ENCODE results near the gene TWIST2.

TWIST2 gene

GRCh38 chr2:238852206-238852869 is 4.5 kb downstream of the TWIST2 start:
- no peak for TF ChIP-seq CTCF (IDR thresholded peaks at IDR 0.05; ENCODE audit: low read depth, low read length)
- Histone ChIP-seq H3K4me1 (no peaks in the 10 kb centered on the region), H3K9me3 (no peaks in the 10 kb centered on the region), H3K27me3 (peaks cover 98% of the 10 kb centered on the region), H3K4me3 (ENCODE audit: low read depth, low read length) (no peak overlapping the region), H3K36me3 (no peaks in the 10 kb centered on the region)
- DNase-seq = no peak

- peaks cover 96% of the 10 kb centered on the region for H3K27me3 ChIP-seq
- no peak for DNase-seq
Observed at GRCh38 chr2:238853218-238853617, 5.3 kb downstream of the TWIST2 start.

GRCh38 chr2:238853721-238854120 is 5.8 kb downstream of the TWIST2 start:
- Histone ChIP-seq H3K4me1 (no peaks in the 10 kb centered on the region), H3K4me3 (ENCODE audit: low read depth, low read length) (no peak overlapping the region), H3K9me3 (no peaks in the 10 kb centered on the region), H3K36me3 (no peaks in the 10 kb centered on the region), H3K27me3 (peaks cover 93% of the 10 kb centered on the region)
- TF ChIP-seq CTCF (IDR thresholded peaks at IDR 0.05; ENCODE audit: low read depth, low read length) = no peak
- no peak for DNase-seq

More at GRCh38 chr2:238853218-238853617, 5.3 kb downstream of the TWIST2 start:
- Histone ChIP-seq H3K36me3 (no peaks in the 10 kb centered on the region), H3K4me3 (ENCODE audit: low read depth, low read length) (no peak overlapping the region), H3K4me1 (no peaks in the 10 kb centered on the region), H3K9me3 (no peaks in the 10 kb centered on the region)
- no peak for TF ChIP-seq CTCF (IDR thresholded peaks at IDR 0.05; ENCODE audit: low read depth, low read length)

GRCh38 chr2:238854246-238854645 is 6.4 kb downstream of the TWIST2 start:
- Histone ChIP-seq H3K4me1 (no peaks in the 10 kb centered on the region), H3K36me3 (no peaks in the 10 kb centered on the region), H3K9me3 (no peaks in the 10 kb centered on the region), H3K27me3 (peaks cover 90% of the 10 kb centered on the region), H3K4me3 (ENCODE audit: low read depth, low read length) (no peak overlapping the region)
- no peak for DNase-seq
- TF ChIP-seq CTCF (IDR thresholded peaks at IDR 0.05; ENCODE audit: low read depth, low read length) = no peak

GRCh38 chr2:238854699-238855229 is 6.9 kb downstream of the TWIST2 start:
- no peak for TF ChIP-seq CTCF (IDR thresholded peaks at IDR 0.05; ENCODE audit: low read depth, low read length)
- DNase-seq = no peak
- H3K36me3 ChIP-seq = no peaks in the 10 kb centered on the region
- H3K27me3 ChIP-seq = peaks cover 84% of the 10 kb centered on the region
- no peaks in the 10 kb centered on the region for H3K9me3 ChIP-seq
- H3K4me1 ChIP-seq = no peaks in the 10 kb centered on the region
- no peak overlapping the region for H3K4me3 ChIP-seq (ENCODE audit: low read depth, low read length)

- H3K9me3 ChIP-seq = no peaks in the 10 kb centered on the region
- no peak for DNase-seq
- no peak overlapping the region for H3K4me3 ChIP-seq (ENCODE audit: low read depth, low read length)
- TF ChIP-seq CTCF (IDR thresholded peaks at IDR 0.05; ENCODE audit: low read depth, low read length) = no peak
- peaks cover 79% of the 10 kb centered on the region for H3K27me3 ChIP-seq
- H3K36me3 ChIP-seq = no peaks in the 10 kb centered on the region
- no peaks in the 10 kb centered on the region for H3K4me1 ChIP-seq
Observed at GRCh38 chr2:238855299-238855698, 7.4 kb downstream of the TWIST2 start.

Measured in BE2C (cell line).